ENCODE results near the gene EZR. TPM values are rescaled to one million over a fixed set of nuclear protein-coding genes. Genes with fewer than 3 reads are reported as not detected.
"Not testable (repeated sequence)": the region's sequence is repeated elsewhere in the genome, so short reads cannot be mapped to it uniquely, and the experiment has no call there.

The EZR gene
- total RNA-seq, 1 experiment from 2014 or later = 263 TPM

DNA sequence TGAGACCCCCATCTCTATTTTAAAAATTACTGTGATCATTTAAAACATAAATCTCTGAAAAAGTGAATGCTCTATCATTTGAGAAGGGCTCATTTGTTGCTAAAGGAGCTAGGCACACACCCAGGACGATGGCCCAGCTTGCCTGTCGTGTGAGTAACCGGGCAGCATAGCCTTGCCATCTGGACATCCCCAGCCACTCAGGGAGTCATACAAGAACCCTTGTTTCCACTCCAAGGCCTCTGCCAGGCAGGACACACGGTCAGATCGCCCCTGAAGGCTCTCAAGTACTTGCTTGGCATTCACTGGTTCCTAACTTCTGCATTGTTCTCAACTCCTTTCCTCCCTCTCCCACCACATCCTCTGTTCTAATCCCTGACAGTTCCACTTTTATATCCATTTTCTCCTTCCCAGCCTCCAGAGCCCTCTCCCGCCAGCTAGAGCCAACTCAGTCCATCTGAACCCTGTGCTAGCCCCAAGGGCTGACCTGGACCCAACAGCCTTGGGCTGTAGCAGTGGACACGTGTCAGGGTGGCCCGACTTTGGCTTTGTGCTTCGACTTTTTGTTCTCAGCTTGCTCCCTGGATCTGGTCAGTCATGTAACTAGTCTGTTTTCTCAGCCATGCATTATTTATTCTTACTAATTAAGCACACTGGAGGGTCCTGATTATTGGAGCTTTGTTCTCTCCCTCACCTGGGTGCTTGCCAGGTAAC, 15.7 kb upstream of the EZR start:
- CTCF ChIA-PET = no interaction called here
- DNase-seq (ENCODE audit: low read depth, low spot score) (no peak), ATAC-seq (no peak)
- in situ Hi-C loops (cut with HindIII; ENCODE audit: low pct_unique_long_range_greater_than_20kb, low sequenced_read_pairs) = no loop called here
- TF ChIP-seq POLR2AphosphoS5 (IDR thresholded peaks at IDR 0.05; ENCODE audit: low read depth, low read length) (no peak), TCF7L2 (IDR thresholded peaks at IDR 0.05; ENCODE audit: low read depth, low read length) (no peak), SIN3A (IDR thresholded peaks at IDR 0.05; ENCODE audit: borderline replicate concordance, insufficient read depth, low read depth, low read length) (no peak)
- TF ChIP-seq, protein P1, sequence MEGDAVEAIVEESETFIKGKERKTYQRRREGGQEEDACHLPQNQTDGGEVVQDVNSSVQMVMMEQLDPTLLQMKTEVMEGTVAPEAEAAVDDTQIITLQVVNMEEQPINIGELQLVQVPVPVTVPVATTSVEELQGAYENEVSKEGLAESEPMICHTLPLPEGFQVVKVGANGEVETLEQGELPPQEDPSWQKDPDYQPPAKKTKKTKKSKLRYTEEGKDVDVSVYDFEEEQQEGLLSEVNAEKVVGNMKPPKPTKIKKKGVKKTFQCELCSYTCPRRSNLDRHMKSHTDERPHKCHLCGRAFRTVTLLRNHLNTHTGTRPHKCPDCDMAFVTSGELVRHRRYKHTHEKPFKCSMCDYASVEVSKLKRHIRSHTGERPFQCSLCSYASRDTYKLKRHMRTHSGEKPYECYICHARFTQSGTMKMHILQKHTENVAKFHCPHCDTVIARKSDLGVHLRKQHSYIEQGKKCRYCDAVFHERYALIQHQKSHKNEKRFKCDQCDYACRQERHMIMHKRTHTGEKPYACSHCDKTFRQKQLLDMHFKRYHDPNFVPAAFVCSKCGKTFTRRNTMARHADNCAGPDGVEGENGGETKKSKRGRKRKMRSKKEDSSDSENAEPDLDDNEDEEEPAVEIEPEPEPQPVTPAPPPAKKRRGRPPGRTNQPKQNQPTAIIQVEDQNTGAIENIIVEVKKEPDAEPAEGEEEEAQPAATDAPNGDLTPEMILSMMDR (IDR thresholded peaks at IDR 0.05) = no peak
- TF ChIP-seq, protein P2, sequence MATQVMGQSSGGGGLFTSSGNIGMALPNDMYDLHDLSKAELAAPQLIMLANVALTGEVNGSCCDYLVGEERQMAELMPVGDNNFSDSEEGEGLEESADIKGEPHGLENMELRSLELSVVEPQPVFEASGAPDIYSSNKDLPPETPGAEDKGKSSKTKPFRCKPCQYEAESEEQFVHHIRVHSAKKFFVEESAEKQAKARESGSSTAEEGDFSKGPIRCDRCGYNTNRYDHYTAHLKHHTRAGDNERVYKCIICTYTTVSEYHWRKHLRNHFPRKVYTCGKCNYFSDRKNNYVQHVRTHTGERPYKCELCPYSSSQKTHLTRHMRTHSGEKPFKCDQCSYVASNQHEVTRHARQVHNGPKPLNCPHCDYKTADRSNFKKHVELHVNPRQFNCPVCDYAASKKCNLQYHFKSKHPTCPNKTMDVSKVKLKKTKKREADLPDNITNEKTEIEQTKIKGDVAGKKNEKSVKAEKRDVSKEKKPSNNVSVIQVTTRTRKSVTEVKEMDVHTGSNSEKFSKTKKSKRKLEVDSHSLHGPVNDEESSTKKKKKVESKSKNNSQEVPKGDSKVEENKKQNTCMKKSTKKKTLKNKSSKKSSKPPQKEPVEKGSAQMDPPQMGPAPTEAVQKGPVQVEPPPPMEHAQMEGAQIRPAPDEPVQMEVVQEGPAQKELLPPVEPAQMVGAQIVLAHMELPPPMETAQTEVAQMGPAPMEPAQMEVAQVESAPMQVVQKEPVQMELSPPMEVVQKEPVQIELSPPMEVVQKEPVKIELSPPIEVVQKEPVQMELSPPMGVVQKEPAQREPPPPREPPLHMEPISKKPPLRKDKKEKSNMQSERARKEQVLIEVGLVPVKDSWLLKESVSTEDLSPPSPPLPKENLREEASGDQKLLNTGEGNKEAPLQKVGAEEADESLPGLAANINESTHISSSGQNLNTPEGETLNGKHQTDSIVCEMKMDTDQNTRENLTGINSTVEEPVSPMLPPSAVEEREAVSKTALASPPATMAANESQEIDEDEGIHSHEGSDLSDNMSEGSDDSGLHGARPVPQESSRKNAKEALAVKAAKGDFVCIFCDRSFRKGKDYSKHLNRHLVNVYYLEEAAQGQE (IDR thresholded peaks at IDR 0.05; ENCODE audit: insufficient read depth in 1 of 2, low read depth in 2 of 2, low read length in 1 of 2) = no peak
- intact Hi-C loops (cut with micrococcal nuclease; ENCODE audit: unreplicated experiment) = no loop called here
- H3K4me3 ChIP-seq (ENCODE audit: low read depth in 2 of 2, low read length in 2 of 2) = no peak overlapping the region
- no peaks in the 10 kb centered on the region for H3K27me3 ChIP-seq (ENCODE audit: control insufficient read depth, insufficient read depth, low read length)
- no peaks in the 10 kb centered on the region for H3K36me3 ChIP-seq (ENCODE audit: control insufficient read depth, insufficient read depth, low read length)
- POLR2A ChIA-PET = no interaction called here
- no peaks in the 10 kb centered on the region for H3K9me3 ChIP-seq (ENCODE audit: control insufficient read depth, insufficient read depth, low read depth, low read length)
- no TSS peak for BruUV-seq (replicated peaks)
- 0 out of 2 replicates have a peak, but pooled peaks cover 3% of the 10 kb centered on the region for H3K4me1 ChIP-seq (ENCODE audit: control insufficient read depth, insufficient read depth, low read length)
- H3K27ac ChIP-seq (ENCODE audit: low read length) = peak overlapping the region; percentile 7; the same call in 1 of the 2 replicates

GRCh38 chr6:158832807-158833206, 13.6 kb upstream of the EZR start:
- ATAC-seq; H3K36me3 ChIP-seq (ENCODE audit: control insufficient read depth, insufficient read depth, low read length); intact Hi-C loops (cut with micrococcal nuclease; ENCODE audit: unreplicated experiment); H3K27me3 ChIP-seq (ENCODE audit: control insufficient read depth, insufficient read depth, low read length); CTCF ChIA-PET; in situ Hi-C loops (cut with HindIII; ENCODE audit: low pct_unique_long_range_greater_than_20kb, low sequenced_read_pairs); H3K4me3 ChIP-seq (ENCODE audit: low read depth in 2 of 2, low read length in 2 of 2); H3K9me3 ChIP-seq (ENCODE audit: control insufficient read depth, insufficient read depth, low read depth, low read length); DNase-seq (ENCODE audit: low read depth, low spot score); H3K27ac ChIP-seq (ENCODE audit: low read length); H3K4me1 ChIP-seq (ENCODE audit: control insufficient read depth, insufficient read depth, low read length); BruUV-seq (replicated peaks): not testable (repeated sequence)
- POLR2A ChIA-PET = interaction anchor here (0.6 to 1.3 kb wide), 2 partner anchors 8 to 14 kb away, joined by 3 read pairs; partner anchors contain the start of gene EZR

DNA sequence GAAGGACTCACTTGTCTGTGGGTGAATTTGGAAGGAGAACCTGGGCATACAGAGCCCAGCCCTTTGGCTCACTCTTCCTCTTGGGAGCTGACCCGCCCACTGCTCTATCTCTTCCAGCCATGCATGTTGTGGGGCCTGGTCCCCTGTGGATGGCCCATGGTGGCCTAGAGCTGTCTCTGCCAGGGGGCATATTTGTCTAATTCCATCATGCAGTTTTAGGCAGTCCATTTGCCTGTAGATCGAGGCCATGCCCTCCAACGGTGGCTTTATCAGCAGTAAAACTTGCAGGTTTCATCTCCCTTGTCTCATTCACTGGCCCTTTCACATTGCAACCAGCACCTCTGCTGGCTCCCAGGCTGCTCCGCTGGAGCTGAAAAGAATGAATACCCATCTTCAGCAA, 12.9 kb upstream of the EZR start:
- Histone ChIP-seq H3K27ac (ENCODE audit: low read length) (no peak overlapping the region), H3K27me3 (ENCODE audit: control insufficient read depth, insufficient read depth, low read length) (no peaks in the 10 kb centered on the region), H3K4me1 (ENCODE audit: control insufficient read depth, insufficient read depth, low read length) (no peaks in the 10 kb centered on the region), H3K36me3 (ENCODE audit: control insufficient read depth, insufficient read depth, low read length) (no peaks in the 10 kb centered on the region), H3K9me3 (ENCODE audit: control insufficient read depth, insufficient read depth, low read depth, low read length) (no peaks in the 10 kb centered on the region), H3K4me3 (ENCODE audit: low read depth in 2 of 2, low read length in 2 of 2) (no peak overlapping the region)
- ATAC-seq (no peak), DNase-seq (ENCODE audit: low read depth, low spot score) (no peak)
- TF ChIP-seq POLR2AphosphoS5 (IDR thresholded peaks at IDR 0.05; ENCODE audit: low read depth, low read length) (no peak), TCF7L2 (IDR thresholded peaks at IDR 0.05; ENCODE audit: low read depth, low read length) (no peak), SIN3A (IDR thresholded peaks at IDR 0.05; ENCODE audit: borderline replicate concordance, insufficient read depth, low read depth, low read length) (no peak)
- TF ChIP-seq, protein P1 (IDR thresholded peaks at IDR 0.05) = no peak
- TF ChIP-seq, protein P2 (IDR thresholded peaks at IDR 0.05; ENCODE audit: insufficient read depth in 1 of 2, low read depth in 2 of 2, low read length in 1 of 2) = no peak
- BruUV-seq (replicated peaks) = no TSS peak
- intact Hi-C loops (cut with micrococcal nuclease; ENCODE audit: unreplicated experiment) (no loop called here), in situ Hi-C loops (cut with HindIII; ENCODE audit: low pct_unique_long_range_greater_than_20kb, low sequenced_read_pairs) (no loop called here)
- CTCF ChIA-PET = no interaction called here
- POLR2A ChIA-PET = interaction anchor here (0.6 to 1.3 kb wide), 2 partner anchors 9 to 13 kb away, joined by 3 read pairs; partner anchors contain the start of gene EZR
